Subcutaneous abdominal adipose tissue (tissue), 5 donors: Measurements from ENCODE around the gene LRRC8D.

Source experiments
- H3K27ac ChIP-seq: one replicate; pipeline ENCODE4 v1.7.0; 2013; ENCODE audit warnings: low read depth, mild to moderate bottlenecking, inconsistent platforms, low read length, moderate library complexity
- H3K27me3 ChIP-seq, 5 donors: one replicate each; pipeline ENCODE4 v1.7.0; 2013; ENCODE audit warnings: low read length in 5 of 5, inconsistent platforms in 1 of 5; ENCODE audit not compliant: control insufficient read depth in 5 of 5, insufficient read depth in 4 of 5
- H3K36me3 ChIP-seq, 5 donors: one replicate each; pipeline ENCODE4 v1.7.0; 2013; ENCODE audit warnings: low read length in 5 of 5; ENCODE audit not compliant: control insufficient read depth in 5 of 5, insufficient read depth in 5 of 5
- H3K4me1 ChIP-seq, 5 donors: one replicate each; pipeline ENCODE4 v1.7.0; 2013; ENCODE audit warnings: low read length in 5 of 5, mild to moderate bottlenecking in 3 of 5, moderate library complexity in 1 of 5; ENCODE audit not compliant: control insufficient read depth in 5 of 5, insufficient read depth in 5 of 5
- H3K4me3 ChIP-seq, 5 donors: one replicate each; pipeline ENCODE4 v1.7.0; 2013; ENCODE audit warnings: low read length in 5 of 5, low read depth in 1 of 5
- H3K9ac ChIP-seq, 5 donors: one replicate each; pipeline ENCODE4 v1.7.0; 2013; ENCODE audit warnings: low read length in 5 of 5, mild to moderate bottlenecking in 4 of 5, moderate library complexity in 3 of 5
- H3K9me3 ChIP-seq, 5 donors: one replicate each; pipeline ENCODE4 v1.7.0; 2013; ENCODE audit warnings: low read length in 5 of 5; ENCODE audit not compliant: control insufficient read depth in 5 of 5
- donor health status: healthy.
- donor health status: healthy.
- donor health status: healthy.
- donor health status: healthy.
- donor health status: healthy.

Gene LRRC8D

DNA sequence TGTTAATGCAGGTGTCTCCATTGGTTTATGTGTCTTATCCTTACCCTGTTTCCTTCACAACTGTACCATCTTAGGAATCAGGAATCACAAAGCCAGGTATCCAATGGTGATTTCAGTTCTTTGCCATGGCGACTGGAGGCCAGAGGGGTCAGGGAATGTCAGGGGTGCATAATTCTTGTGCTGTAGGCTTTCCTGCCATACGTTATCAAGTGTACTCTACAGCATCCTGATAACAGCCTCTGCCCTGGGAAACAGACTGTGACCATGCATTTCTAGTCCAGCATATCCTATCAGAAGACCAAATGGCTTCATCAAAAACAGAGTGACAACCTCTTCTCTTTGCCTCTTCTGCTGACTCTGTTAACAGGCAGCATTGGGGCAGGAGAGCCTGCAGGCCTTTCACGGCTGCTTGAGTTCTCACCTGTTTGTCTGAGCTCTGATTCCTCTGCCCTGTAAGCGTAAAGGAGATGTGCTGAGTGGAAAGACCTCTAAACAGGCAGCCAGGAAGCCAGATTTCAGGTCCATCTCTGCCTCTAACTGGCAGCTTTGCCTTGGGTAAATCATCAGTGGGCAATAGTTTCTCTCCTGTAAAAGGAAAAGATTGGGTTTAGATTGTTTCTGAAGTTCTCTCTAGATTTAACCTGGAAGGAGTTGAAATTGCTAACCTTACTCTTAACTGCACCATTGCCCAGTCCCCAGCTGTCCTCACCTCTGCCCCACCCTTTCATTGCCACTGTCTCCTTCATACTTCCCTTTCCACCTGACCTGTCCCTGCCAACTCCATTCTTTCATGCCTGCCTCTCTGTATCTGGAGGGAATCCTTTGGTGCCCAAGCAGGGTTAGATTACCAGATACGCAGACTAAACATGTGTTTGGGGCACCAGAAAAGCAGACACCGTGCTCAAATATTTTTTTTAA lies 80.2 kb downstream of the LRRC8D start:
- peaks cover 0 to 16% (median 7%) of the 10 kb centered on the region in 5 donors for H3K4me1 ChIP-seq
- H3K9ac ChIP-seq, result no peak overlapping the region

DNA sequence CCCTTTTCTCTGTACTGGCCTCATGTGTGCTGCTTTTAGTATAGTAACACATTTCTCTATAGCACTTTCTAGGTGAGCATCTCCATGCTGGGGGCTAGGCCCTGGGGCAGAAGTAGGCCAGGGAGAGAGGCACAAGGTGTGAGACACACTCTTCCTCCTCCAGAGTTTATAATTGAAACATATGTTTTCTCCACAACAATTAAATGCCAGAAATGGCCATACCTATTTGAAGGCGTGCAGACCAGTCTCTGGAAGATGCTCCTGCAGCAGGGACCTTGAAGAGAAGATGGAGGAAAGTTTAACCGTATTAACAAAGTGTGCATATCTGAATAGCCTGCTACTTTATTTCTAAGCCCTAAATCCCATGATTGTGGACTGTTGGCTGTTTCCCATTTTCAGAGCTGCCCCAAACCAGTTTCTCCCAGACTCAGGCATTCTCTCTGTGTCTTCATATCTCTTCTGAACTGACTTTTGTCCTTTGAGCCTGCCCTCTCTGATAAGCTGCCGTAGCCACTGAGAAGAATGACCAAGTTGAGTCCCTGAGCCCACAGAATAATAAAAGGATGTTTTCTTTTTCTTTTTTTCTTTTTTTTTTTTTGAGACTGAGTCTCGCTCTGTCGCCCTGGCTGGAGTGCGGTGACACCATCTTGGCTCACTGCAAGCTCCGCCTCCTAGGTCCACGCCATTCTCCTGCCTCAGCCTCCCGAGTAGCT lies 81.3 kb downstream of the LRRC8D start:
- Histone ChIP-seq H3K9ac (no peak overlapping the region), H3K36me3 (no peaks in the 10 kb centered on the region), H3K27me3 (no peaks in the 10 kb centered on the region), H3K27ac (no peak overlapping the region), H3K9me3 (no peaks in the 10 kb centered on the region), H3K4me3 (no peak overlapping the region), H3K4me1 (peaks cover 0 to 22% (median 14%) of the 10 kb centered on the region in 5 donors)

More for the DNA sequence above, 80.2 kb downstream of the LRRC8D start:
- Histone ChIP-seq H3K36me3 (no peaks in the 10 kb centered on the region), H3K4me3 (no peak overlapping the region), H3K27ac (no peak overlapping the region), H3K27me3 (no peaks in the 10 kb centered on the region), H3K9me3 (no peaks in the 10 kb centered on the region)

DNA sequence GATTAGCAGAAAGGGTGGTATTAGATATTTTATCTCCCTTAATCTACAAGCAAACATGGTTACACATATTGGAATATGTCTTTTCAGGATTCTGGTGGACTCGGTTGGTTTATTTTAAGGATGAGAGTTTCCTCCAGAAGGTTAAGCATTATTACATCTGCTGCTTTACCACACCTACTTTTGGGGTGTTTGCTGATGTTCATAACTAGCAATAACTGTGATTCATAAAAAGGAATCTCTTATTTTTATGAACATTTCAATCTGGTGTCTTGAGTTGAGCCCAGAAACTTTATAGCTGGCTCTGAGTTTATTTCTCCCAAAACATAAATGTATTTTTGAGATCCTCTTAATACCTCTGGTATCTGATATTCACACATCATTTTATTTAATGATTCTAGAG lies 82.7 kb downstream of the LRRC8D start:
- Histone ChIP-seq H3K27ac (no peak overlapping the region), H3K4me3 (no peak overlapping the region), H3K4me1 (peaks cover 0 to 22% (median 18%) of the 10 kb centered on the region in 5 donors), H3K9ac (no peak overlapping the region), H3K9me3 (no peaks in the 10 kb centered on the region), H3K36me3 (no peaks in the 10 kb centered on the region), H3K27me3 (no peaks in the 10 kb centered on the region)

DNA sequence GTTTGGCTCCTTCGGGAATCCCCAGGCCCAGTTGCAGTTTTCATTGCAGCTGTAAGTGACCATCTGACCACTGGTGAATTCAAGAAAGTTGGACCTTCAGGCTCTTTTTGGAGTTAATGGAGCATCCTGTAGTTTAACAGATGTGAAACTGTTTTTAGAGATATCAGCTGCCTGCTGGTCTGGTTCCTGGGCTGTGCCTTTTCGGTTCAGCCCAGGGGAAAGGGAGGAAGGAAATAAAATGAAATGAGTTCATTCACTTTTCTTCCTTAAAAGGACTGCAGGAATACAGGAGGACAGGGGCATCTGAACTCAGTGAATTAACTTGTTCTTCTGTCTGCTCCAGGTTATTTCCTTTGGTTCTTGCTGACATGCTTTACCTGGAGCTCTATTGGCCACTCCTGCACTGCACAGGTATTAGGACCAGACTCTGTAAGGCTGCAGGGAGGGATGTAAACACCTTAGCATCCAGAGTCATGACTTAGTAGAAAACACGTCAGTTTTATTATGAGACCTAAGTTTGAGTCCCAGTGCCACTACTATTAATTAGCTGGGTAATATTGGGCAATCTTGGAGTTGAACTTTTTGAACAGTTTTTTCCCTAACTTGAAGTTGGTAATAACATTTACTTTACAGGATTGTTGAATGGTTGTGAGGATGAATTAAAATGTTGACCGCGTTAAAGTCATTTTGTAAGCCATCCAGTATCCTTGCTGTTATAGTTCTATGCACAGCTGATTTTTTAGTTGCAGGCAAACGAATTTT lies 83.6 kb downstream of the LRRC8D start:
- no peak overlapping the region for H3K27ac ChIP-seq
- peaks cover 0 to 30% (median 24%) of the 10 kb centered on the region in 5 donors for H3K4me1 ChIP-seq
- H3K4me3 ChIP-seq, result no peak overlapping the region
- no peak overlapping the region for H3K9ac ChIP-seq
- no peaks in the 10 kb centered on the region for H3K27me3 ChIP-seq
- no peaks in the 10 kb centered on the region for H3K9me3 ChIP-seq
- no peaks in the 10 kb centered on the region for H3K36me3 ChIP-seq

DNA sequence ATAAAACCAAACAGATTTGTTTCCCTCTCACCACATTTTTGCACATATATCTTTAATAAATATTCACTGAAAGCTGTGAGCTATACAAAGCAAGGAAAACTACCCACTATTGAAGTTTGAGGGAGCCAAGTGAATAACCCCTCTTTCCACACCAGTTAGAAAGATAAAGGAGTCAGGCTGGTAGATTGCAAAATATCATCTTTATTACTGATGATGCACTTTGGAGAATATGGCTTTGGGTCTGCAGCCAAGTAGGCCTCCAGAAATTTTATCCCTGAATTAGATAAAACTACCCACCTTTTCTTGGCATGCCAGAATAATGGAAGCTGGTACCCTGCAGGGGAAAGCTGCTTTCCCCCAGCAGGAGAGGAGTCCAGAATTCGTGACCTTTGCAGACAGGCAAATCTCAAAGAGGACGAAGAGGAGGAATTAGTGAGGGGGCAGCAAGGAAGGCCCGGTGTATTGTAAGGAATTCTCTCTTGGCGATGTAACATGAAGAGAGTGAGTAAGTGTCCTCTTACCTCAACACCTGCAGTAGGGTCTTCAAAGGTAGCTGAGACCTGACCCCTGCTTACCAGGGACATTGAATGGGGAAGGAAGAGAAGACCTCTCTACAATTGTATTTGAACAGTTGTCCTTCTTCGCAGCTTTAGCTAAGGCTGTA lies 84.7 kb downstream of the LRRC8D start:
- no peaks in the 10 kb centered on the region for H3K36me3 ChIP-seq
- H3K27me3 ChIP-seq, result no peaks in the 10 kb centered on the region
- H3K9ac ChIP-seq, result no peak overlapping the region
- no peak overlapping the region for H3K4me3 ChIP-seq
- H3K27ac ChIP-seq, result no peak overlapping the region
- peaks cover 0 to 31% (median 24%) of the 10 kb centered on the region in 5 donors for H3K4me1 ChIP-seq
- no peaks in the 10 kb centered on the region for H3K9me3 ChIP-seq

DNA sequence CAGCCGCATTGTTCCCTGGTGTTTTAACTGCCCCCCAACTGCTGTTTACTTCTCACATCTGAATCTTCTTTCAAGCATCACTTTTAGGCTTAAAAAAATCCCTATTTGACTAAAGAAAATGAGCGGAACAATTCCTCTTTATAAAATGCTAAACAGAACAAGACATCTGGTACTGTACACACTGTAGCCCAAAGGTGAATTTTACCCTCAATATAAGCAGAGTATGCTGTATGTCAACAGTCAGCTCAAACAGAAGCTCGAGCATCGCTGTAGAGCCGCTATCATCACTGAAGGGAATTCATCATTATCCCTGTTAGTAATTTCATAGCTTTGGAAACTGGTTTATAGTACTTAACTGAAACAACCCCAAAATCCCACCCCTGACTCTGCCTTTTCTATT lies 85.3 kb downstream of the LRRC8D start:
- Histone ChIP-seq H3K9ac (no peak overlapping the region), H3K9me3 (no peaks in the 10 kb centered on the region), H3K27me3 (no peaks in the 10 kb centered on the region), H3K4me3 (no peak overlapping the region), H3K4me1 (peaks cover 0 to 34% (median 24%) of the 10 kb centered on the region in 5 donors), H3K36me3 (no peaks in the 10 kb centered on the region), H3K27ac (no peak overlapping the region)

DNA sequence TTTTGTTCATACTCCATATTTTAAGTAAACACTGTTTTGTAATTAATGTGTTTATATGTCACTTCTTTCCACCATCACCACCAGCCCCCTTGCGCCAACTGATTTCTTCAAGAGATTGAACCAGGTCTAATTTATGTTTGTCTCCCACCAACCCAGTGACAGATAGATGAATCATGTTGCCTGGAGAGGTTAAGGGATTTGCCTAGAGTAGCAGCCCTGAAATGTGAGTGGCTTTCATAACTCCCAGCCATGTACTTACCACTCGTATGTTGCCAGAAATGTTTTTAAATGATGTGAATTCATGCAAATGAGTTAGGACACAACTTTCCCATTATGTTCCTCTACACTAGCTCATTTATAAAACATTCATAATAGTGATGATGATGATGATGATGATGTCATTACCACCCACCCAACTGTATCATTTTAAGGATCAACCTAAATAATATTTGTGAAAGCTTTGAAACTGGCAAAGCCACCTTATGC lies 86.9 kb downstream of the LRRC8D start:
- Histone ChIP-seq H3K4me1 (peaks cover 0 to 34% (median 24%) of the 10 kb centered on the region in 5 donors), H3K27ac (no peak overlapping the region)

DNA sequence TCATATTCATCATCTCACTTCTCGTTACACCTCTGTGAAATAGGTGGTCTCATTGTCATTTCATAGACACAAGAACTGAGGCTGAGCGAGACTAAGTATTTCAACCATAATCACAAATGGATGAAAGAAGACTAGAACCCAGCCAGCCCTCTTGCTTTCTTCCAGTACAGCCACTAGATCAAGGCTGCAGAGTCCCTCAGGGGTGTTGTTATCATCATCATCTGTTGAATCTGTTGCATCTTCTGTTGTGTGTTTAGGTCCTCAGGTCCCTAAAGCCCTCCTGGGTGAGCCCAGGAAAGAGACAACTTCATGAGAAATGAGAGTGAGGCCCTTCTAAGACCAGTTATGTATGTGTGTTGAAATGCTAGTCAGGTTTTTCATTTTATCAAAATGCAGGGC lies 87.4 kb downstream of the LRRC8D start:
- Histone ChIP-seq H3K36me3 (no peaks in the 10 kb centered on the region), H3K4me1 (peaks cover 0 to 34% (median 24%) of the 10 kb centered on the region in 5 donors), H3K27ac (peak overlapping the region; percentile 31), H3K27me3 (no peaks in the 10 kb centered on the region), H3K4me3 (no peak overlapping the region), H3K9ac (no peak overlapping the region), H3K9me3 (no peaks in the 10 kb centered on the region)

More for the DNA sequence above, 86.9 kb downstream of the LRRC8D start:
- Histone ChIP-seq H3K9me3 (no peaks in the 10 kb centered on the region), H3K27me3 (no peaks in the 10 kb centered on the region), H3K4me3 (no peak overlapping the region), H3K9ac (no peak overlapping the region), H3K36me3 (no peaks in the 10 kb centered on the region)

DNA sequence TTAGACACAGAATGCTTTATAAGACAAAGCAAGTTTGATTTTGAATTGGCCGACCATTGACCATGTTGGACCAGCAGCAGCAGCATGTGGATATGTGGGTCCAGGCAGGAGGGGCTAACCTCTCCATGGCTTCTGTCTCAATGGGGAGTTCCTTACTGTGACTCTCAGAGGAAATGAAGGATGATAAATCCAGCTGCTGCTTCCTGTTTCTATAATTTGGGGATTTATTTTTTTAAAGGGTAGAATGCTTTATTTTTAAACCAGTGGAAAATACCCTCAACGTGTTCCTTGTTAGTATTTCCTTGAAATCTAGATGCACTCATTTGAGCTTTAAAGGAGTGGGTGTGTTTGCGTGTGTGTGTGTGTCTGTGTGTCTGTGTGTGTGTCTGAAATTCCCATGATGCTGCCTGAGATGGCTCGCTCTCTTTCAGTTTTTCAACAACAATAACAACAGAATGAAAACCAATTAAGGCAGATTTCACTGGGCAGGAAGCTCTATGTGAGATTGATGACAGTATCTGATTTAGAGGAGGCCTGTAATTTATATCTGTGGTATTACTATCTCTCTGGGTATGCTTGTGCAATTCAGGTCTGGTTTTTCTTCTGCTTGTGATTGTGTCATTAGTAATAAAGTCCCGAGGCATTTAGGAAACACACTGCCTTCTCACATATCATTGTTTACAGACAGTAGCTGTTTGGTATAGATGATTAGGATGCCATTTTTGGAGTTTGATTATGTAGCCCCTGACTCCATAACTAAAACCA lies 88.0 kb downstream of the LRRC8D start:
- Histone ChIP-seq H3K4me3 (peak overlapping the region in 1 of 5 donors; percentile 32), H3K27ac (peak overlapping the region; percentile 31), H3K9ac (no peak overlapping the region), H3K36me3 (no peaks in the 10 kb centered on the region), H3K27me3 (no peaks in the 10 kb centered on the region), H3K4me1 (peaks cover 0 to 33% (median 23%) of the 10 kb centered on the region in 5 donors), H3K9me3 (no peaks in the 10 kb centered on the region)
